Cardiac muscle cell (in vitro differentiated cells and primary cell): ENCODE data around the gene NRP2. TPM values are rescaled to one million over a fixed set of nuclear protein-coding genes. Genes with fewer than 3 reads are reported as not detected.

Experiments
- DNase-seq, 2 donors: peaks; one replicate each; pipeline versions ENCODE4 v3.0.0 to v3.0.0-alpha.2; 2010 to 2017; ENCODE audit warnings: low read depth in 1 of 2, low spot score in 1 of 2
- H3K27ac ChIP-seq: fragments of 200-600 bp; sonication (generic); 2 replicates; pipeline ENCODE4 v1.5.1; 2016
- H3K27me3 ChIP-seq: fragments of 200-600 bp; sonication (generic); 2 replicates; pipeline ENCODE4 v1.6.0; 2016; ENCODE audit warnings: control low read depth
- H3K36me3 ChIP-seq: fragments of 200-600 bp; sonication (generic); 2 replicates; pipeline ENCODE4 v1.5.1; 2016; ENCODE audit warnings: control low read depth
- H3K4me1 ChIP-seq: fragments of 200-600 bp; sonication (generic); 2 replicates; pipeline ENCODE4 v1.8.1; 2017; ENCODE audit warnings: low read depth, mild to moderate bottlenecking, mixed run types
- H3K4me3 ChIP-seq: fragments of 200-600 bp; sonication (generic); 2 replicates; pipeline ENCODE4 v1.5.1; 2016; ENCODE audit warnings: mild to moderate bottlenecking
- H3K9me3 ChIP-seq: fragments of 200-600 bp; sonication (generic); 2 replicates; pipeline ENCODE4 v1.5.1; 2017; ENCODE audit warnings: low read depth, mild to moderate bottlenecking, control low read depth
- polyA plus RNA-seq: library from polyadenylated mRNA; unstranded; fragments of >200 nt; fragmentation: Nextera tagmentation; extraction: Ambion mirVana; gene quantifications from 2 replicates; pipeline ENCODE4 v1.2.1, GENCODE V29; 2016
- total RNA-seq: library from RNA; depleted of rRNA; stranded (reverse); fragments of >200 nt; gene quantifications from 2 replicates; pipeline ENCODE4 v1.2.3, GENCODE V29; 2016
- TF ChIP-seq, protein P1 (sequence below): IDR thresholded peaks from 2 replicates; pipeline ENCODE4 v1.5.1; 2012; ENCODE audit warnings: low read depth, mild to moderate bottlenecking, low read length

The NRP2 gene
- total and polyA plus RNA-seq, 2 experiments from 2014 or later, result 35.2 to 166 TPM

DNA sequence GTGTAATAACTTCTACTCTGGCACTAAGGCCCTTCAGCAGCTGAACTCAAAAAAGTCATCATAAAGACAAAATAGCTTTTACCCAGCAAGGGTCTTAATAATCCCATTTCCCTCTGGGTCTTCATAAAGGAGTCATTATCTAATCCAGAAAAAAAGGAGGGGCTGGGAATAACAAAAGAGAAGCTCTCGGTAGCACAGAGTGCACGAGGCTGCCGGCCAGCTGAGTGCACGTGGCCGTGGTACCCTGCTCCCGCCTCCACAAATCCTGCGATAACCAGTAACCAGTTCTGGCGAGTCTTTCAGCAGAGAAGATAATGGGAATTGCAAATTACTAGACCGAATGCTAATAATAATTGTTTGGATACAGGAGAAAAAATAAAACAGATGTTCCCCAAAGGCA, 7.5 kb downstream of the NRP2 start:
- H3K27ac ChIP-seq, result no peak overlapping the region
- DNase-seq, result no peak
- H3K36me3 ChIP-seq, result no peaks in the 10 kb centered on the region
- TF ChIP-seq, protein P1, sequence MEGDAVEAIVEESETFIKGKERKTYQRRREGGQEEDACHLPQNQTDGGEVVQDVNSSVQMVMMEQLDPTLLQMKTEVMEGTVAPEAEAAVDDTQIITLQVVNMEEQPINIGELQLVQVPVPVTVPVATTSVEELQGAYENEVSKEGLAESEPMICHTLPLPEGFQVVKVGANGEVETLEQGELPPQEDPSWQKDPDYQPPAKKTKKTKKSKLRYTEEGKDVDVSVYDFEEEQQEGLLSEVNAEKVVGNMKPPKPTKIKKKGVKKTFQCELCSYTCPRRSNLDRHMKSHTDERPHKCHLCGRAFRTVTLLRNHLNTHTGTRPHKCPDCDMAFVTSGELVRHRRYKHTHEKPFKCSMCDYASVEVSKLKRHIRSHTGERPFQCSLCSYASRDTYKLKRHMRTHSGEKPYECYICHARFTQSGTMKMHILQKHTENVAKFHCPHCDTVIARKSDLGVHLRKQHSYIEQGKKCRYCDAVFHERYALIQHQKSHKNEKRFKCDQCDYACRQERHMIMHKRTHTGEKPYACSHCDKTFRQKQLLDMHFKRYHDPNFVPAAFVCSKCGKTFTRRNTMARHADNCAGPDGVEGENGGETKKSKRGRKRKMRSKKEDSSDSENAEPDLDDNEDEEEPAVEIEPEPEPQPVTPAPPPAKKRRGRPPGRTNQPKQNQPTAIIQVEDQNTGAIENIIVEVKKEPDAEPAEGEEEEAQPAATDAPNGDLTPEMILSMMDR, result no peak
- H3K4me3 ChIP-seq, result no peak overlapping the region
- H3K27me3 ChIP-seq, result no peaks in the 10 kb centered on the region
- H3K9me3 ChIP-seq, result no peaks in the 10 kb centered on the region
- H3K4me1 ChIP-seq, result peaks cover 8% of the 10 kb centered on the region

DNA sequence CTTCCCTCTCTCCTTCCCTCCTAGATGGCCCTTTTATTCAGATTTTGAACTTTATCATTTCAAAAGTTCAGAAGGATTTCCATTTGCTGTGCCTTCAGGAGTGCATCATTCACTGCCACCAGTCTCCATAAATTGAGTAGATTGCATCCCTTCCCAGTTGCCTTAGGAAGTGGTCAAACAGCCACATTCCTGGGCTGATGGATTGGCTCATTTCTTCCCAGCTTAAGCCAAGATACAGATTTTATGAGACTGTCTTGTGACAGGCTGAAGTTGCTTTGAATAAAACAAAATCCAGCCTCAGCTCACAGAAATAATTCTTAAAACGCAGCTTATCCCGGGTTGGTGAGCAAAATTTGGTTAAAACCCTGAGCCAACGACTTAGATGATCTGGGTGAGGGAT, 9.8 kb downstream of the NRP2 start:
- Histone ChIP-seq H3K9me3 (no peaks in the 10 kb centered on the region), H3K27me3 (no peaks in the 10 kb centered on the region), H3K4me3 (no peak overlapping the region), H3K4me1 (peaks cover 8% of the 10 kb centered on the region), H3K27ac (no peak overlapping the region), H3K36me3 (no peaks in the 10 kb centered on the region)
- TF ChIP-seq, protein P1, result no peak
- peak in 1 of 2 donors; percentile 73 for DNase-seq

DNA sequence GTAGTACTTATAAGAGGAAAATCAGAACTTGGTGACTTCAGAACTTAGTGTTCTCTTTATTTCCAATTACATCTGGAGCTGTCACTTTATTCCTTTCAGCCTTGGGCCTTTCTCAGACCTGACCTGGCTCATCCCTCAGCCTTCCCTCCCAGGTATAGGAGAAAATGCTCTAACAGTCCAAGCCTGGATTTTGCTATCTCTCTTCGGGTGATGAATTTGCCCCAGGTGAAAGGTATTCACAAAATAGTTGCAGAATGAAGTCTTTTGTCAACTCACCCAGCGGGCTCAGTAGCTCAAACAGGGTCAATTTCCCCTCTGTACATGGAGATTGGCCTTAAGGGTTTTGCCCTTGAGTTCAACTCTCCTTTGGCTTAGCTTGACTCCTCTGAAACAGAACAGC, 12.0 kb downstream of the NRP2 start:
- no peak overlapping the region for H3K27ac ChIP-seq
- H3K4me1 ChIP-seq, result no peaks in the 10 kb centered on the region
- DNase-seq, result no peak
- no peak overlapping the region for H3K4me3 ChIP-seq
- TF ChIP-seq, protein P1, result no peak
- H3K36me3 ChIP-seq, result peaks cover 7% of the 10 kb centered on the region
- H3K27me3 ChIP-seq, result no peaks in the 10 kb centered on the region
- H3K9me3 ChIP-seq, result no peaks in the 10 kb centered on the region

DNA sequence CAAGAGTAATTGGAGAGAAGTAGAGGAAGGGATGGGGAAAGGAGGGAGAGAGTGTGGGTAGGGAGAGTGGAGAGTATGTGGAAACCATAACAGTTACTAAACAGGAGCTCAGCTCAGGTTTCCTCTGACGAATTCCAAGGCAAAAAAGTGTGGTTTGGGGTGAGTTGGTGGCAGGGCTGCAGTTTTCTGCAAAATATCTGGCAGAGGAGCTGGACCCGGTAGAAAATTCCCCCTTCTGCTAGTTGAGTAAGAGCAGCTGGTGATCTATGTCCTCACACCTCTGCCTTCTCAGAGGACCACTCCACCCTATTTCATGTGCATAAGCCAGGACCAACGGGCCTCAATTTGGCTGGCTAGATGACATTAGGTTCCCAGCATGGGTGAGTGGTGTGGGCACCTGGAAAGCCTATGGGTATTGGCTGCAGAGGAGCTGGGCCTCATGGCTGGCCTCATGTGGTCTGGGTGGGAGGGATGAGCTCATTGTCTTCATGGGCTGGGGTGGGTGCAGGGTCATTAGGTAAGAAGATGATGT, 13.2 kb downstream of the NRP2 start:
- Histone ChIP-seq H3K4me1 (no peaks in the 10 kb centered on the region), H3K9me3 (no peaks in the 10 kb centered on the region), H3K27me3 (no peaks in the 10 kb centered on the region), H3K36me3 (peaks cover 11% of the 10 kb centered on the region), H3K4me3 (no peak overlapping the region), H3K27ac (no peak overlapping the region)
- TF ChIP-seq, protein P1, result no peak
- DNase-seq, result peak in 1 of 2 donors; percentile 83

DNA sequence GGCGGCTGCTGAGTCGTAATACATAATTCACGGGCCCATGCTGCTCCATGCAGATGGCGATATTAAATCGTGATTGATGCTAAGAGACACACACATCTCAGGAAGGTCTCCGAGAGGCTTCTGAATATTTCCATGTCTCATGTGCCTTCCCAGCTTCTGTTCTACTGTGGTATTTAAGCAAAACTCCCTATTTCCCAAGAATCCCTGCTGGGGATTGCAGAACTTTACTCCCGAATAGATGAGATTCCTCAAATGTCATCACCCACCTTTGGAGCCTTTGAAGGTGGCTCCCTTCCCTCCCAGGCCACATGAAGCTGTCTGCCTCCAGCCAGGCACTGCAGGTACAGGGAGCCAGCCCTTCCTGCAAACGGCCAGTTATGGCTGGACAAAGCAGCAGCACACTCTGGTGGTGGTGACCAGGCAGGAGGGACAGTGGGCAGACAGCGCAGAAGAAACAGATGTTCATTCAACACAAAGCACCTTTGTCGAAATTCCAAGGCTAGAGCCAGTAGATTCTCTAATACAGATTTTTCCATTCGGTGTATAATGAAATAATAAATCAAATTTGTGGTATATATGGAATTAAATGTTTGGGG, 14.1 kb downstream of the NRP2 start:
- H3K27me3 ChIP-seq, result no peaks in the 10 kb centered on the region
- peaks cover 11% of the 10 kb centered on the region for H3K36me3 ChIP-seq
- TF ChIP-seq, protein P1, result peak; percentile 37
- H3K9me3 ChIP-seq, result no peaks in the 10 kb centered on the region
- DNase-seq, result peak in 1 of 2 donors; percentile 34
- no peak overlapping the region for H3K4me3 ChIP-seq
- no peak overlapping the region for H3K27ac ChIP-seq
- H3K4me1 ChIP-seq, result no peaks in the 10 kb centered on the region
